ENCODE measurements around the gene ICA1. TPM values are rescaled to one million over a fixed set of nuclear protein-coding genes. Genes with fewer than 3 reads are reported as not detected.

ICA1 gene
- total RNA-seq, 1 experiment from 2014 or later = 28.8 TPM

DNA sequence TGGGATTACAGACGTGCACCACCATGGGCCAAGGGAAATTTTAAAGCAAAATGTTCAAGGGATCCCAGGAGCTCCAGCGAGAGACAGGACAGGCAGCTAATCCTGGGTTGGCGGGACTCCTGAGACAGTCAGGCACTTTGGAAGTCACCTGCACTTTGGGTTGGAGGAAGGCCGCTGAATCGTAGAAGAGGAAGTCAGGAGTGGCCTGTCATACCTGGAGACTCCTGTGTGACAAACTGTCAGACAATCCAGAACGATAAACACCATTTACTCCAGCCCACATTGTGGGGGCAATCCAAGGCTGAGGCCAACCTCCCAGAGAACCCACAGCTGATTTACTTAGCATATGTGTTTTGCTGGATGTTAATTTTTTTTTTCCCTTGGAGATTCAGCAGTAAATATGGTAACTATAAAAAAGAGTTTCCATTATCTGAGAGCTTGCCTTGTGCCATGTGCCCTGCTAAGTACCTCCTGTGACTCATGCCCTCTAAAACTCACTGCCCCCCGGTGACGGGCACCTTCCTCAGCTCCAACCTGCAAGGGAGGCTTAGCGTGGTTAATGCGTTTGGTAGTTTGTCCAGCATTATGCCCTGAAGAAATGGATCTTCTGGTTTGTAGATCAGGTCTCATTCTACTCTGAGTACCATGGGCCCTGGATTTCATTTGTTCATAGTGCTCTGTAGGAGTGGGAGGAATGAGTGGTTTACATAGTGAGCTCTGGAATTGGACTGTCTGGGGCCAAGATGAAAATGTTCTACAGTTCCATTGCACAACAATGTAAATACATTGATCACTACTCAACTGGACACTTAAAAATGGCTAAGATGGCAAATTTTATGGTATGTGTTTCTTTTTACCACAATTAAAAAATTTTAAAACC, 50.9 kb downstream of the ICA1 start:
- H3K27me3 Mint-ChIP-seq (ENCODE audit: low read depth) = no peaks in the 10 kb centered on the region
- no peak for DNase-seq
- H3K9me3 Mint-ChIP-seq = no peaks in the 10 kb centered on the region; a peak in 1 of 5 replicates
- peaks cover 2 to 5% (median 4%) of the 10 kb centered on the region in 3 experiments; a peak in 4 of 7 replicates for H3K36me3 Mint-ChIP-seq (ENCODE audit: insufficient read depth in 1 of 3, low read depth in 3 of 3)
- no peak overlapping the region for H4K91ac ChIP-seq (ENCODE audit: insufficient read length, low read depth, low read length)
- H4K5ac ChIP-seq (ENCODE audit: insufficient read length, low read depth, low read length) = no peak overlapping the region
- H2BK120ac ChIP-seq (ENCODE audit: low read depth, low read length, poor library complexity, severe bottlenecking) = no peak overlapping the region
- no peak overlapping the region for H2BK15ac ChIP-seq (ENCODE audit: low read depth, low read length)
- no peaks in the 10 kb centered on the region for H3K9me3 ChIP-seq (ENCODE audit: control insufficient read depth, low read depth, low read length)
- H4K20me1 ChIP-seq (ENCODE audit: control insufficient read depth, insufficient read depth, insufficient read length) = no peaks in the 10 kb centered on the region
- no peak overlapping the region for H3K4me3 Mint-ChIP-seq
- no peak overlapping the region for H2AK5ac ChIP-seq (ENCODE audit: insufficient read length, low read length)
- no peak overlapping the region for H3K4me2 ChIP-seq (ENCODE audit: insufficient read depth, insufficient read length, low read length)
- no peak overlapping the region for H2BK12ac ChIP-seq (ENCODE audit: insufficient read length, low read depth, low read length)
- no peak for TF ChIP-seq CTCF (conservative IDR thresholded peaks at IDR 0.05)
- H3K18ac ChIP-seq (ENCODE audit: insufficient read length, low read depth, low read length) = no peak overlapping the region
- H3K9ac ChIP-seq (ENCODE audit: extremely low read depth, insufficient read length, low read length) = no peak overlapping the region
- no peak overlapping the region for H2BK5ac ChIP-seq (ENCODE audit: insufficient read length, low read length)
- H3K4me1 Mint-ChIP-seq = peaks cover 46 to 48% of the 10 kb centered on the region in 2 experiments
- H3K79me2 ChIP-seq (ENCODE audit: insufficient read depth, low read length) = no peaks in the 10 kb centered on the region
- no CpG with 5 or more reads among the region's 10 CpGs for WGBS (ENCODE audit: extremely low coverage, insufficient read length, low lambda C conversion rate)
- no peak overlapping the region for H3T11ph ChIP-seq (ENCODE audit: low read length)
- no peak overlapping the region for H3K23ac ChIP-seq (ENCODE audit: insufficient read length, low read depth, low read length)
- H3K27ac ChIP-seq (ENCODE audit: insufficient read length, low read depth, low read length) = no peak overlapping the region
- H3K23me2 ChIP-seq (ENCODE audit: insufficient read length, low read depth, low read length, poor library complexity, severe bottlenecking) = no peaks in the 10 kb centered on the region
- no peak overlapping the region for H3K56ac ChIP-seq (ENCODE audit: insufficient read length, low read depth, low read length)
- no peaks in the 10 kb centered on the region for H3K79me1 ChIP-seq (ENCODE audit: insufficient read depth, low read depth, low read length, poor library complexity, severe bottlenecking)
- H2AFZ ChIP-seq (ENCODE audit: low read length) = no peak overlapping the region
- no peaks in the 10 kb centered on the region for H3K27me3 ChIP-seq (ENCODE audit: insufficient read depth, low read length)
- peak overlapping the region in 2 of 3 experiments; percentile 62 to 71; a peak in 2 of 7 replicates for H3K27ac Mint-ChIP-seq
- H3K4me1 ChIP-seq (ENCODE audit: insufficient read depth, low read length) = peaks cover 11% of the 10 kb centered on the region; the same call in 1 of the 2 replicates
- H3K14ac ChIP-seq (ENCODE audit: insufficient read depth, low read length) = no peak overlapping the region; the same call in 1 of the 2 replicates
- no peak overlapping the region for H2BK20ac ChIP-seq (ENCODE audit: low read depth, low read length, poor library complexity, severe bottlenecking)
- no peak overlapping the region for H3K4ac ChIP-seq (ENCODE audit: low read depth, low read length)
- H4K8ac ChIP-seq (replicated peaks; ENCODE audit: insufficient read length, low read depth, low read length) = no peak overlapping the region

All from H9 (cell line).